HG02588 (cell line): ENCODE data around the gene CFL2.

Source experiments
- ATAC-seq: cut with Tn5 transposase; IDR thresholded peaks from one replicate; pipeline ENCODE4 v1.9.1; 2021; ENCODE audit warnings: mild to moderate bottlenecking, moderate library complexity; ENCODE audit not compliant: unreplicated experiment

Gene CFL2

DNA sequence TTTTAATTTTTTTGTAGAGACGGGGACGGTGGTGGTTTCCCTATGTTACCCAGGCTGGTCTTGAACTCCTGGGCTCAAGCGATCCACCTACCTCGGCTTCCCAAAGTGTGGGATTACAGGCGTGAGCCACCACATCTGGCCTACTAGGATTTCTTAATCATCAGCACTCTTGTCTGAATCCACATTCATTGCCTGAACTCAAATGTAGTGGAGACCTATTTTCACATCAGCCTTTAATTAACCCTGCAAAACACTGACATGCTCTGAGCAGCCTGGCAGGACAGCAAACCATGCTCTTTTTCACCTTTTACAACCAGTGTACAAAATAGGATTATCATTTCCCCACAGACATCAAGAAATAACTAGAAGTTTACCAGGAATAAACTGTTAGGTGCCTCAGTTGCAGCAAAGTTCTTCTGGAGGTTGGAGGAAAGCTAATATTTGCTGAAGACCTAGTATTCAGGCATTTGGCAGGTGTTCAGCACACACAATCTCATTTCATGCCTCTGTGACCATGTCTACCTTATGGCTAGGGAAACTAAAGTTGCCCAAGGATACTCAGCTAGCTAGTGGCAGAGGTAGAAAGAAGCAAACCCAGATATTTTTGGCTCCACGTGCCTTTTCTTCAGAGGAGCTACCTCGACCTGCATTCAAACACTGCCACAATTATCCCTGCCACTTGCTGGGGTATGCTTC is 37.7 kb downstream of the CFL2 start:
- no peak for ATAC-seq

DNA sequence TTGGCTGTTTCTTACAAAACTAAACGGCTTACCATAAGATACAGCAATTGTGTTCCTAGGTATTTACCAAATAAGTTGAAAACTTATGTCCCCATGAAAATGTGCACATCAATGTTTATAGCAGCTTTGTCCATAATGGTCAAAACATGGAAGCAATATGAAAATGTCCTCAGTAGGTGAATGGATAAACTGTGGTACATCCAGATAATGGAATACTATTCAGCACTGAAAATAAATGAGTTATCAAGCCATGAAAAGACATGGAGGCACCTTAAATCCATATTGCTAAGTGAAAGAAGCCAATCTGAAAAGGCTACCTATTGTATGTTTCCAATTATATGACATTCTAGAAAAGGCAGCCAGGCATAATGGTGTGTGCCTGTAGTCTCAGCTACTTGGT is 40.7 kb downstream of the CFL2 start:
- ATAC-seq = no peak

- no peak for ATAC-seq
Observed at GRCh38 chr14:34671716-34672115, 42.7 kb downstream of the CFL2 start.

DNA sequence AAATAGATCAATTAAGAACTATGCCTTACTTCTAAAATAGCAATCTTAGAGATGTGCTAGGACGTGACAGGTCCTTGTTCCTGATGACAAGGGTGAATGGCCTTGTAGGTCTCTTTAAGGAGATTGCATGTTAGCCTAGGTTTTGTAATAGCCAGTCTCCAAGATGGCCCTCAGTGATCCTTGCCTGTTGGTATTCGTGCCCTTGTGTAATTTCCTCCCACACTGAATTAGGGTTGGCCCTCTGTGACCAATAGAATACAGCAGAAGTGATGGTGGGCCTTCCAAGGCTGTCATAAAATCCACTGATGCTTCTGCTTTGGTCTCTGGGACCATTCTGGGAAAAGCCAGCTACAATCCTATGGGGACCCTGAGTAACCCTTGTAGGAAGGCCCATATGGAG is 46.3 kb downstream of the CFL2 start:
- ATAC-seq = no peak

- no peak for ATAC-seq
Observed at GRCh38 chr14:34667007-34667406, 47.4 kb downstream of the CFL2 start.

DNA sequence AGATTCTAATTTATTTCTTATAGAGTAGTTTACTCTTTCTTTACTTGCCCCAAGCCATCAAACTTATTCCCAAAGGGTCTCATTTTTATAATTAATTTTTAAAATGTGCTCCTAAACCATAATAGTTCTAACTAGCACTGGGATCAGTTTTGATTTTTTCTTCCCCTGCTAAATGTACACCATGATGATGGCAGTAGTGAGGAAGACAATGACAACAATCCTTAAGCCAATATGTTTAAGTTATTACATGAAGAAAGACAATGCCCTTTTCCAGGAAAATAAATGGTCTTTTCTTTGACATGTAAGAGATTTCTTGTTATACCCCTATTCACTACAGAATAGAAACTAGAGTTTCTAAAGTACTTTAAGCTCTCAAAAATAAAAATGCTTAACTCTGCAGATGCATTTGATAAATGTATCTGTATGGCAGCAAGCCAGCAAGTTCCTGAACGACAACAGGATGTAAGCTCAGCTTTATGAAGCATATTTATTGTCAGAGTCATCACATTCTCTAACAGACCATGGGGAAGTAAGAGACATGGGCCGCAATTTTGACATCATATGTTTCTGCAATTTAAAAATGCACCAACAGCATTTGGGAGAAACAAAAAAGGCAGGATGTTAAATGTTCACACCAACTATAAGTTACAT is 48.5 kb downstream of the CFL2 start:
- ATAC-seq = no peak

DNA sequence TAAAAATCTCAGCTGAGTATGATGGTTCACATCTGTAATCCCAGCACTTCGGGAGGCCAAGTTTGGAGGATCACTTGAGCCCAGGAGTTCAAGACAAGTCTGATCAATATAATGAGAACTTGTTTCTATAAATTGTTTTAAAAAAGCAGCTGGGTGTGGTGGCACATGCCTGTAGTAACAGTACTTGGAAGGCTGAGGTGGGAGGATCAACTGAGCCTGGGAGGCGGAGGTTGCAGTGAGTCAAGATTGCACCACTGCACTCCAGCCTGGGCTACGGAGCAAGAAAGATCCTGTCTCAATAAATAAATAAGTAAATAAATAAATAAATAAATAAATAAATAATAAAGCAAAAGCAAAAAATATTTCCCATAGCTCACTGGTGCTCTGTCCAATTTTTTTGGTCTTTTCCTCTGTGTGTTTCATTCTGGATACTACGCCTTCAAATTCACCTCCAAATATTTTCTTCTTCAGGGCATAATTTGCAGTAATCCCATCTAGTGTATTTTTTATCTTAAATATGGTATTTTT is 51.8 kb downstream of the CFL2 start:
- no peak for ATAC-seq

- ATAC-seq = no peak
Observed at GRCh38 chr14:34660796-34661195, 53.6 kb downstream of the CFL2 start.
